ENCODE data around the gene CAMKK1.

- TF ChIP-seq CTCF (IDR thresholded peaks at IDR 0.05) (no peak), EZH2 (IDR thresholded peaks at IDR 0.05; ENCODE audit: borderline replicate concordance, insufficient read depth, low read depth, low read length, poor library complexity, severe bottlenecking) (no peak)
These were observed at the start of gene CAMKK1 for GRCh38 chr17:3893003-3893719.

Measured in B cell (primary cell).